ENCODE data around the gene L1CAM. TPM values are rescaled to one million over a fixed set of nuclear protein-coding genes. Genes with fewer than 3 reads are reported as not detected.

The L1CAM gene
- total and polyA plus RNA-seq, 11 donors = 0.99 to 11.0 (median 2.4) TPM

DNA sequence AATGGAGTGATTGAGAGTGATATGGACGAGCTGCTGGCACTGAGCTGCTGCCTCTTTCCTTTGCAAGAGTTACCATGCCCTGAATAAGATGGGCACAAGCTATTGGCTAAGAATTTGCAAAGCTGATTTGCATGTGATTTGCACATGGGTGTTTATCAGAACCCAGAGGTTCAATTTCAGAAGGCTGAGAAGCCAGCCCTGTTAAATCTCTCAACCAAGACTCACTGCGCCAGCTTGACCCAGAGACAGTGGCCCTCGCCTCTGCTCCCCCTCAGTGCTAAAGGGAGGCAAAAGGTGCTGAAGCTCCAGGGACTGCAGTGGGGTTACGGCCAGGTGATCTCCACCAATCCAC lies 39.4 kb upstream of the L1CAM start:
- Histone ChIP-seq H3K9me3 (no peaks in the 10 kb centered on the region), H3K27me3 (peaks cover 0 to 31% (median 0%) of the 10 kb centered on the region in 9 donors), H3K36me3 (peaks cover 0 to 17% (median 0%) of the 10 kb centered on the region in 9 donors), H3K4me1 (peaks cover 0 to 78% (median 29%) of the 10 kb centered on the region in 12 donors), H3K4me3 (peak overlapping the region in 10 of 12 donors; percentile 19 to 82 (median 44)), H3K27ac (peak overlapping the region; percentile 92 to 100 (median 96))
- intact Hi-C loops (cut with DNase I) = loop anchor here in 4 of 10 donors (5.0 to 10.0 kb wide), 3 partner anchors 131 to 201 kb away; partner anchors contain the start of genes IDH3G (in 3 of the 4), SSR4 (in 3 of the 4), ABCD1 (in 1 of the 4) and BCAP31 (in 1 of the 4)
- no peak for TF ChIP-seq POLR2A (IDR thresholded peaks at IDR 0.05)
- TF ChIP-seq, protein P1, sequence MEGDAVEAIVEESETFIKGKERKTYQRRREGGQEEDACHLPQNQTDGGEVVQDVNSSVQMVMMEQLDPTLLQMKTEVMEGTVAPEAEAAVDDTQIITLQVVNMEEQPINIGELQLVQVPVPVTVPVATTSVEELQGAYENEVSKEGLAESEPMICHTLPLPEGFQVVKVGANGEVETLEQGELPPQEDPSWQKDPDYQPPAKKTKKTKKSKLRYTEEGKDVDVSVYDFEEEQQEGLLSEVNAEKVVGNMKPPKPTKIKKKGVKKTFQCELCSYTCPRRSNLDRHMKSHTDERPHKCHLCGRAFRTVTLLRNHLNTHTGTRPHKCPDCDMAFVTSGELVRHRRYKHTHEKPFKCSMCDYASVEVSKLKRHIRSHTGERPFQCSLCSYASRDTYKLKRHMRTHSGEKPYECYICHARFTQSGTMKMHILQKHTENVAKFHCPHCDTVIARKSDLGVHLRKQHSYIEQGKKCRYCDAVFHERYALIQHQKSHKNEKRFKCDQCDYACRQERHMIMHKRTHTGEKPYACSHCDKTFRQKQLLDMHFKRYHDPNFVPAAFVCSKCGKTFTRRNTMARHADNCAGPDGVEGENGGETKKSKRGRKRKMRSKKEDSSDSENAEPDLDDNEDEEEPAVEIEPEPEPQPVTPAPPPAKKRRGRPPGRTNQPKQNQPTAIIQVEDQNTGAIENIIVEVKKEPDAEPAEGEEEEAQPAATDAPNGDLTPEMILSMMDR (IDR thresholded peaks at IDR 0.05) = no peak
- ATAC-seq = no peak
- DNase-seq = no peak
- 88 to 94% (median 91%) methylated on average over 4 of the region's 4 CpGs for WGBS, 4 donors

GRCh38 chrX:153924149-153924861 lies 38.3 kb upstream of the L1CAM start:
- ATAC-seq = peak in 2 of 4 donors; percentile 8 to 17
- peak in 2 of 5 donors; percentile 61 to 66 for DNase-seq
- peak overlapping the region in 7 of 12 donors; percentile 3 to 82 (median 45) for H3K4me3 ChIP-seq

GRCh38 chrX:153922932-153923857 lies 37.2 kb upstream of the L1CAM start:
- peak overlapping the region in 9 of 12 donors; percentile 37 to 100 (median 96) for H3K27ac ChIP-seq
- peak overlapping the region in 1 of 12 donors; percentile 70 for H3K4me3 ChIP-seq
- no peaks in the 10 kb centered on the region for H3K9me3 ChIP-seq
- 47 to 62% (median 51%) methylated on average over 22 to 25 of the region's 25 CpGs for WGBS, 4 donors
- ATAC-seq (peak; percentile 53 to 69 (median 58)), DNase-seq (peak; percentile 78 to 87 (median 84))
- H3K4me1 ChIP-seq = peaks cover 0 to 62% (median 23%) of the 10 kb centered on the region in 12 donors
- intact Hi-C loops (cut with DNase I) = loop anchor here in 3 of 10 donors (10.0 kb wide), 2 partner anchors 128 to 198 kb away; partner anchors contain the start of genes IDH3G (in 2 of the 3), SSR4 (in 2 of the 3), ABCD1 (in 1 of the 3) and BCAP31 (in 1 of the 3)
- peaks cover 0 to 52% (median 0%) of the 10 kb centered on the region in 9 donors for H3K27me3 ChIP-seq
- TF ChIP-seq, protein P1 (IDR thresholded peaks at IDR 0.05) = peak; percentile 36 to 64 (median 47)
- no peak for TF ChIP-seq POLR2A (IDR thresholded peaks at IDR 0.05)
- H3K36me3 ChIP-seq = peaks cover 0 to 27% (median 0%) of the 10 kb centered on the region in 9 donors

More at GRCh38 chrX:153924149-153924861, 38.3 kb upstream of the L1CAM start:
- intact Hi-C loops (cut with DNase I) = loop anchor here in 3 of 10 donors (10.0 kb wide), 2 partner anchors 130 to 200 kb away; partner anchors contain the start of genes IDH3G (in 2 of the 3), SSR4 (in 2 of the 3), ABCD1 (in 1 of the 3) and BCAP31 (in 1 of the 3)
- Histone ChIP-seq H3K27me3 (peaks cover 0 to 41% (median 0%) of the 10 kb centered on the region in 9 donors), H3K4me1 (peaks cover 0 to 71% (median 28%) of the 10 kb centered on the region in 12 donors), H3K36me3 (peaks cover 0 to 18% (median 0%) of the 10 kb centered on the region in 9 donors), H3K9me3 (no peaks in the 10 kb centered on the region), H3K27ac (peak overlapping the region in 11 of 12 donors; percentile 47 to 100 (median 96))
- WGBS, 4 donors = 16 to 44% (median 30%) methylated on average over 14 of the region's 14 CpGs
- no peak for TF ChIP-seq POLR2A (IDR thresholded peaks at IDR 0.05)
- TF ChIP-seq, protein P1 (IDR thresholded peaks at IDR 0.05) = peak in 9 of 12 donors; percentile 8 to 44 (median 22)
